ENCODE measurements around the gene MAP3K7.

- TF ChIP-seq CTCF (IDR thresholded peaks at IDR 0.05) = no peak
- no peak for TF ChIP-seq EP300 (IDR thresholded peaks at IDR 0.05)
Measured at GRCh38 chr6:90557006-90557405, 29.9 kb downstream of the MAP3K7 start.

All from upper lobe of left lung (tissue), 4 donors.